Loucy (cell line): ENCODE results near the gene CRYGA.

Experiments used
- H2AFZ ChIP-seq: fragments of 200-600 bp; sonication (generic); 2 replicates; pipeline ENCODE4 v1.6.0; 2016; ENCODE audit warnings: antibody characterized with exemption, mild to moderate bottlenecking, low read length, moderate library complexity
- H3F3A ChIP-seq: fragments of 200-600 bp; 2 replicates; pipeline ENCODE4 v1.6.0; 2016; ENCODE audit warnings: antibody characterized with exemption, low read depth, mild to moderate bottlenecking
- H3K27me3 ChIP-seq: fragments of 200-600 bp; sonication (generic); 2 replicates; pipeline ENCODE4 v1.6.1; 2014; ENCODE audit warnings: low read length, mild to moderate bottlenecking; ENCODE audit not compliant: insufficient read depth, poor library complexity, severe bottlenecking
- H3K36me3 ChIP-seq: fragments of 200-600 bp; sonication (generic); 2 replicates; pipeline ENCODE4 v1.6.1; 2016; ENCODE audit warnings: low read length; ENCODE audit not compliant: insufficient read depth
- H3K4me1 ChIP-seq: fragments of 200-600 bp; sonication (generic); 2 replicates; pipeline ENCODE4 v1.5.1; 2014; ENCODE audit warnings: low read length, mild to moderate bottlenecking; ENCODE audit not compliant: insufficient read depth, poor library complexity, severe bottlenecking
- H3K4me2 ChIP-seq: fragments of 200-600 bp; sonication (generic); 2 replicates; pipeline ENCODE4 v1.6.0; 2014; ENCODE audit warnings: antibody characterized with exemption, low read length, low read depth, mild to moderate bottlenecking; ENCODE audit not compliant: poor library complexity, severe bottlenecking
- H3K4me3 ChIP-seq: fragments of 200-600 bp; sonication (generic); 2 replicates; pipeline ENCODE4 v1.5.1; 2014; ENCODE audit warnings: low read length, mild to moderate bottlenecking, mixed read lengths; ENCODE audit not compliant: poor library complexity, severe bottlenecking
- H3K79me2 ChIP-seq: fragments of 200-600 bp; sonication (generic); 2 replicates; pipeline ENCODE4 v1.6.1; 2014; ENCODE audit warnings: low read length; ENCODE audit not compliant: insufficient read depth
- H3K9ac ChIP-seq: fragments of 200-600 bp; sonication (generic); 2 replicates; pipeline ENCODE4 v1.6.0; 2014; ENCODE audit warnings: mild to moderate bottlenecking, low read depth, low read length, moderate library complexity; ENCODE audit not compliant: poor library complexity, severe bottlenecking
- H3K9me2 ChIP-seq: fragments of 200-600 bp; sonication (generic); replicated peaks from 2 replicates; pipeline ENCODE4 v1.6.1; 2016; ENCODE audit warnings: low read depth, low read length, mixed read lengths
- H3K9me3 ChIP-seq: fragments of 200-600 bp; sonication (generic); 2 replicates; pipeline ENCODE4 v1.6.1; 2014; ENCODE audit warnings: mild to moderate bottlenecking, antibody characterized with exemption, low read length, low read depth; ENCODE audit not compliant: insufficient read depth
- H4K20me1 ChIP-seq: fragments of 200-600 bp; sonication (generic); 2 replicates; pipeline ENCODE4 v1.6.0; 2014; ENCODE audit warnings: antibody characterized with exemption, low read length, mild to moderate bottlenecking; ENCODE audit not compliant: insufficient read depth, poor library complexity, severe bottlenecking
- CTCF ChIP-seq: fragments of 200-600 bp; sonication (generic); conservative IDR thresholded peaks from 2 replicates; pipeline ENCODE4 v1.5.1; 2014; ENCODE audit warnings: mild to moderate bottlenecking, antibody characterized with exemption, low read length
- EZH2phosphoT487 ChIP-seq: fragments of 200-600 bp; IDR thresholded peaks from 2 replicates; pipeline ENCODE4 v1.6.1; 2018; ENCODE audit warnings: antibody characterized with exemption, mild to moderate bottlenecking, moderate library complexity, borderline replicate concordance

Gene CRYGA

GRCh38 chr2:208183526-208183925 lies 20.1 kb upstream of the CRYGA start:
- no peaks in the 10 kb centered on the region for H3F3A ChIP-seq

GRCh38 chr2:208182835-208183234 lies 19.4 kb upstream of the CRYGA start:
- no peak for TF ChIP-seq EZH2phosphoT487
- no peak for TF ChIP-seq CTCF
- Histone ChIP-seq H3K9me3 (no peaks in the 10 kb centered on the region), H3K9me2 (no peaks in the 10 kb centered on the region), H3K4me3 (no peak overlapping the region), H4K20me1 (no peaks in the 10 kb centered on the region), H3K4me2 (no peak overlapping the region), H3K36me3 (no peaks in the 10 kb centered on the region), H3K27me3 (no peaks in the 10 kb centered on the region), H3K9ac (no peak overlapping the region), H2AFZ (no peak overlapping the region), H3K79me2 (no peaks in the 10 kb centered on the region), H3F3A (no peaks in the 10 kb centered on the region), H3K4me1 (peaks cover 3% of the 10 kb centered on the region)

More at GRCh38 chr2:208183526-208183925, 20.1 kb upstream of the CRYGA start:
- no peak overlapping the region for H2AFZ ChIP-seq
- H3K9ac ChIP-seq = no peak overlapping the region
- no peaks in the 10 kb centered on the region for H3K79me2 ChIP-seq
- no peaks in the 10 kb centered on the region for H3K36me3 ChIP-seq
- H3K27me3 ChIP-seq = no peaks in the 10 kb centered on the region
- no peak overlapping the region for H3K4me2 ChIP-seq
- no peak for TF ChIP-seq EZH2phosphoT487
- TF ChIP-seq CTCF = no peak
- peaks cover 3% of the 10 kb centered on the region for H3K4me1 ChIP-seq
- H4K20me1 ChIP-seq = no peaks in the 10 kb centered on the region
- no peaks in the 10 kb centered on the region for H3K9me3 ChIP-seq
- no peak overlapping the region for H3K4me3 ChIP-seq
- H3K9me2 ChIP-seq = no peaks in the 10 kb centered on the region

GRCh38 chr2:208179028-208179609 lies 15.7 kb upstream of the CRYGA start:
- TF ChIP-seq CTCF (no peak), EZH2phosphoT487 (no peak)
- Histone ChIP-seq H3K9ac (no peak overlapping the region), H4K20me1 (no peaks in the 10 kb centered on the region), H3K36me3 (no peaks in the 10 kb centered on the region), H2AFZ (no peak overlapping the region), H3K9me2 (no peaks in the 10 kb centered on the region), H3K27me3 (no peaks in the 10 kb centered on the region), H3K4me3 (no peak overlapping the region), H3F3A (no peaks in the 10 kb centered on the region), H3K79me2 (no peaks in the 10 kb centered on the region), H3K9me3 (no peaks in the 10 kb centered on the region), H3K4me1 (peaks cover 3% of the 10 kb centered on the region), H3K4me2 (no peak overlapping the region)
